Right kidney (tissue), 1 donor: ENCODE results near the gene NOC3L.
"Not testable (repeated sequence)": the region's sequence is repeated elsewhere in the genome, so short reads cannot be mapped to it uniquely, and the experiment has no call there.

Source experiments
- DNase-seq: peaks from one replicate; pipeline ENCODE4 v3.0.0-alpha.2; 2016

Gene NOC3L

GRCh38 chr10:94364482-94364881 lies 1.7 kb upstream of the NOC3L start:
- DNase-seq, result no peak

- DNase-seq, result no peak
Measured at GRCh38 chr10:94363251-94363565, 469 bp upstream of the NOC3L start.

- DNase-seq, result no peak
Measured at GRCh38 chr10:94361171-94361794, 1.5 kb downstream of the NOC3L start.

GRCh38 chr10:94358480-94358879 lies 4.3 kb downstream of the NOC3L start:
- DNase-seq, result no peak

- DNase-seq, result no peak
Measured at GRCh38 chr10:94357193-94357592, 5.5 kb downstream of the NOC3L start.

GRCh38 chr10:94355841-94356240 lies 6.9 kb downstream of the NOC3L start:
- no peak for DNase-seq

- no peak for DNase-seq
Measured at GRCh38 chr10:94353336-94353735, 9.4 kb downstream of the NOC3L start.

GRCh38 chr10:94351089-94351488 lies 11.7 kb downstream of the NOC3L start:
- no peak for DNase-seq

GRCh38 chr10:94350500-94350899 lies 12.2 kb downstream of the NOC3L start:
- not testable (repeated sequence) for DNase-seq

- DNase-seq, result no peak
Measured at GRCh38 chr10:94349327-94349726, 13.4 kb downstream of the NOC3L start.

GRCh38 chr10:94344522-94345122 lies 18.1 kb downstream of the NOC3L start:
- DNase-seq, result no peak

GRCh38 chr10:94343151-94343550 lies 19.6 kb downstream of the NOC3L start:
- DNase-seq, result no peak

- no peak for DNase-seq
Measured at GRCh38 chr10:94334857-94335256, 27.9 kb downstream of the NOC3L start.

GRCh38 chr10:94333051-94333450 lies 29.7 kb downstream of the NOC3L start:
- DNase-seq, result no peak

- no peak for DNase-seq
Measured at GRCh38 chr10:94328613-94329012, 34.1 kb downstream of the NOC3L start.

GRCh38 chr10:94327649-94328048 lies 35.1 kb downstream of the NOC3L start:
- no peak for DNase-seq

GRCh38 chr10:94324609-94325233 lies 38.0 kb downstream of the NOC3L start:
- no peak for DNase-seq

- DNase-seq, result peak; percentile 25
Measured at GRCh38 chr10:94320285-94320914, 42.3 kb downstream of the NOC3L start.

- DNase-seq, result no peak
Measured at GRCh38 chr10:94316560-94316959, 46.2 kb downstream of the NOC3L start.

- DNase-seq, result no peak
Measured at GRCh38 chr10:94315975-94316464, 46.7 kb downstream of the NOC3L start.

GRCh38 chr10:94315024-94315451 lies 47.7 kb downstream of the NOC3L start:
- DNase-seq, result no peak

GRCh38 chr10:94310369-94310768 lies 52.4 kb downstream of the NOC3L start:
- DNase-seq, result no peak

GRCh38 chr10:94308866-94309265 lies 53.9 kb downstream of the NOC3L start:
- DNase-seq, result no peak
